Activated CD8-positive, alpha-beta memory T cell treated with anti-CD3 and anti-CD28 coated beads for 36 hours (primary cell): ENCODE measurements around the gene SLC6A18. TPM values are rescaled to one million over a fixed set of nuclear protein-coding genes. Genes with fewer than 3 reads are reported as not detected.
"Not testable (repeated sequence)": the region's sequence is repeated elsewhere in the genome, so short reads cannot be mapped to it uniquely, and the experiment has no call there.

Experiments
- CTCF ChIA-PET: fragments of 350-600 bp; sonication (Branson Sonifier 250); formaldehyde crosslinking; loops from one replicate; lab custom pipeline; 2021; ENCODE audit warnings: antibody characterized with exemption; lab: Charles Lee
- POLR2A ChIA-PET: fragments of 350-600 bp; sonication (Branson Sonifier 250); formaldehyde crosslinking; loops from one replicate; lab custom pipeline; 2021; ENCODE audit warnings: antibody characterized with exemption; lab: Charles Lee
- total RNA-seq, 2 experiments: library from RNA; stranded (reverse); gene quantifications; one replicate each; pipeline ENCODE4 v1.2.3, GENCODE V29; 2021

The SLC6A18 gene
- total RNA-seq, 2 experiments from 2014 or later = not detected

GRCh38 chr5:1265461-1266455 lies 40.6 kb downstream of the SLC6A18 start:
- ChIA-PET CTCF (no interaction called here), POLR2A (no interaction called here)

DNA sequence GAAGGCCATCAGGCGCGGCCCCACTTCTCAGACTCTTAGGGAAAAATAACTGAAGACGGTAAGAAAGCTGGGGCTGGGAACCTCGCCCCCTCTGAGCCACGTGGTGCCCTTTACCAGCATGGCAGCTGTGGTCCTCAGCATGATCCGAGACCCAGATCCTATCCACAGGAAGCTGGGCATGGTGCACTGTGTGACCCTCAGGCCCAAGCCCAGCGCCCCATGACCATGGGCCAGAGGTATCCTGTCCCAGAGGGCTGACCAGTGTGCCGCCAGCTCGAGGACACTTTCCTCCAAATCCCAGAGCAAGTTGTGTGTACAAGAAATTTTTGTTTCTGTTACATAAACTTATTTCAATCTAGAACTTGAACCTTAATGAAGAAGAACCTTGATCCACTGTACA lies 41.6 kb downstream of the SLC6A18 start:
- POLR2A ChIA-PET = no interaction called here
- CTCF ChIA-PET = no interaction called here

- CTCF ChIA-PET, POLR2A ChIA-PET: not testable (repeated sequence)
These were observed 42.3 kb downstream of the SLC6A18 start for GRCh38 chr5:1267464-1267863.

DNA sequence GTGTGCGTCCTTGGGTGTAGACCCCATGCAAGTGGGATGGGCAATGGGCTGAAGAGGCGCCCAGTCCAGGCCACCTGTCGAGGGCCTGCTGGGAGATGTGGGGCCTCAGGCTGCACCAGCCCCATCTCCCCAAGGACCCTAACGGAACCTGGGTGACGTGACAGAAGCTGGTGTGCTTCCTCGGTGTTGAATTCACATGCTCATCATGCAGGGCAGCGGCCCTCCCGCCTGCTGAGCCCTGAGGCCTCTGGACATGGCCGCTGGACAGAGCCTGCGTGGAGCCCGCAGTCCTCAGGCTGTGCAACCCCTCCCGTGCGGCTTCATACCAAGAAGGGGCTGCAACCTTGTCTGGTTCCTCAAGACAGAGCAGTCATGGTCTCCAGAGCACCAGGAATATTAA lies 42.9 kb downstream of the SLC6A18 start:
- CTCF ChIA-PET = no interaction called here

GRCh38 chr5:1268666-1269065 lies 43.5 kb downstream of the SLC6A18 start:
- ChIA-PET CTCF (no interaction called here), POLR2A (no interaction called here)

More for the DNA sequence above, 42.9 kb downstream of the SLC6A18 start:
- POLR2A ChIA-PET = no interaction called here

- POLR2A ChIA-PET = no interaction called here
- CTCF ChIA-PET = no interaction called here
These were observed 45.2 kb downstream of the SLC6A18 start for GRCh38 chr5:1270426-1270825.

DNA sequence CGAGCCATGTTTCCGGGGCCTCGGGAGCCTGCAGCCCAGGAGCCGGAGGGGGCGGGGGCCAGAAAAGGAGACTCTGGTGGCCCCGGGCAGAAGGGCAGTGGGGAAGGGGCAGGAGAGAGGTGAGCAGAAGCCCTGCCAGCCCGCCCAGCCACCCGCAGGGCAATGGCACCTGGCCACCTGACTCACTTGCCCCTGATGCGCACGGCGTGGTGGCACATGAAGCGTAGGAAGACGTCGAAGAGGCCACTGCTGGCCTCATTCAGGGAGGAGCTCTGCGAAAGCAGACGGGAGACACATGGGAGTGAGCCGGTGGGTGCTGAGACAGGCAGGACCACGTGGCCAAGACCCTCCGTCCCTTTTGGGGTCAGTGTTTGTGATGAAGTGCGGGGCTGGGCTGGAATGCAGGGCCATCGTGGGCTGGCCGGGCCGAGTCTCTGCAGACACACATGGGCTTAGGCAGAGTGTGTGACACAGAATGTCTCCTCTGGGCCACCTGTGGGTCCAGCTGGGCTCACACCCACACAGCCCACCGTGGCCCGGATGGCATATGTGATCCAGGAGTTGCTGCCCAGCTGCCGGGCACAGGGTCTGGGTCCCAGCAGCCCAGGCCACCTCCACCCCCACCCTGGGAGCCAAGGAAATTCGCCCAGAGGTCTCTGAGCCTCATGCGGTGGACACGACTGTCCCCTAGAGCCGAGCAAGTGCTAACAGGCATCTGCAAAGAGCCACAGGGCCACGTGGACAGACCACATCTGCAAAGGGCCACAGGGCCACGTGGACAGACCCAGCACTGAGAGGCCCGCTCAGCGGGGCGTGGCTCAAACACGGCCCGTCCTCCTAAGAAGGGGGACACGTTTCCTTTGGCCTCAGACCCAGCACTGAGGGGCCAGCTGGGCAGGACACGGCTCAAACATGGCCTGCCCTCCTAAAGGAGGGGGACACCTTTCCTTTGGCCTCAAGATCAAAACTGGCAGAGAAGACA lies 46.0 kb downstream of the SLC6A18 start:
- POLR2A ChIA-PET = no interaction called here
- CTCF ChIA-PET = no interaction called here

DNA sequence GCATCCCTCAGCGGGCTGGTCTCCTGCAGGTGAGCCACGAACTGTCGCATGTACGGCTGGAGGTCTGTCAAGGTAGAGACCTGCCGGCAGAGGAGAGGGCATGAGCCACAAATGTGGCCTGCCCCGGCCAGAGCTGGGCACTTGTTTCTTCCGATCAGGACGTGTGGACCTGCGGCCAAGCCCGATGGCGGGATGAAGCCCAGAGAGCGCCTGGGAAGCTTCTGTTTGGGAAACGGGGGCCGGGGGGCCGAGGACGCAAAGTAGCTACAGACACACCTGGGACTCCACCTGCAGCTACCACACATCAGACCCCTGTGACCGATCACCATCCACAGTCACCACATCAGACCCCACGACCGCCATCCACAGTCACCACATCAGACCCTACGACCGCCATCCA lies 47.0 kb downstream of the SLC6A18 start:
- POLR2A ChIA-PET = no interaction called here
- CTCF ChIA-PET = no interaction called here

GRCh38 chr5:1273745-1274144 lies 48.6 kb downstream of the SLC6A18 start:
- CTCF ChIA-PET = no interaction called here
- POLR2A ChIA-PET = no interaction called here

DNA sequence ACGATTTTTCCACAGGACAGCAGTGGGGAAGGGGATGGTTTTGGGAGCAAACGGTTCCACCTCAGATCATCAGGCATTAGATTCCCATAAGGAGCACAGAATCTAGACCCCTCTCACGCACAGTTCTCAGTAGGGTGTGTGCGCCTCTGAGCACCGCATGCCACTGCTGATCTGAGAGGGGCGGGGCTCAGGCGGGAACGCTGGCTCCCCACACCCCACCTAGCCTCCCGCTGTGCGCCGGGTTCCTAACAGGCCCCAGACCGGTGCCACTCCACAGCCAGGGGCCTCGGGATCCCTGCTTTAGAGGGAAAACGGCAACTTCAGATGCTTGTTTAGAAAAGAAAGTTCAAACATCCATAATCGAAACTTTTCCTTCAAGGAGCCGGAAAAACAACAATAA lies 49.3 kb downstream of the SLC6A18 start:
- POLR2A ChIA-PET = no interaction called here
- CTCF ChIA-PET = no interaction called here

- CTCF ChIA-PET, POLR2A ChIA-PET: not testable (repeated sequence)
These were observed 50.5 kb downstream of the SLC6A18 start for GRCh38 chr5:1275397-1276391.

DNA sequence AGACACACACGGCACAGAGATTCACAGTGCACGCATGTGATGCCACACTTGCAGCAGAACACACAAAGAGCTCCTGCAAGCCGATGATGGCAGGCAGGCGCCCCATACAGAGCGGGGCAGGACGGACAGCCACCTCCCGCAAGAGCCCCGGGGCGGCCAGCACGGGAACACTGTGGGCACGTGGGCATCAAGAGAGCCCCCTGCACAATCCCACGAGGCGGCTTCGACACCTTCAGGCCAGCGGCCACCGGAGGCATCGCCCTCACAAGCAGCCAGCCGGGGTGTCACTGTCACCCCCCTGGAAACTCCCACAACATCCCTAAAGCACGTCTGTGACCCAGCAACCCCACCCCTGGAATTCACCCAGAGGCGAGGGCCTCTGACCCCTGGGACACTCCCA lies 51.7 kb downstream of the SLC6A18 start:
- ChIA-PET CTCF (no interaction called here), POLR2A (no interaction called here)

DNA sequence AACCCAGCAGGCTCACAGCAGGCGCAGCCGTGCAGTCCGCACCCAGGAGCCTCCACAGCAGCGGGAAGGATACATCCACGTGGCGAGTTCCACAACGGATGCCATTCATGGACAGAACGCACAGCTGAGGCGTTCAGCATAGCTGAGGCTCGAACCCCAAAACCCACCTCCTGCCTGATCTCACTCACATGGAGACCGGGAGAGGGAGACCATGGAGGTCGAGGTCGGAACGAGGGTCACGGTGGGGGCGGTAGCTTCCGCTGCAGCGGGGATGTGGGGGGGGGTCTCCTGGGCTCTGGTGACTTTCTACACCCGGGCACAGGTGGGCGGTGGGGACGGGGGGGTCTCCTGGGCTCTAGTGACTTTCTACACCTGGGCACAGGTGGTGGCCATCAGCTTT lies 52.1 kb downstream of the SLC6A18 start:
- ChIA-PET CTCF (interaction anchor here (0.6 kb wide), 1 partner anchor 151 kb away, joined by 3 read pairs; no protein-coding TSS in a partner anchor), POLR2A (no interaction called here)

DNA sequence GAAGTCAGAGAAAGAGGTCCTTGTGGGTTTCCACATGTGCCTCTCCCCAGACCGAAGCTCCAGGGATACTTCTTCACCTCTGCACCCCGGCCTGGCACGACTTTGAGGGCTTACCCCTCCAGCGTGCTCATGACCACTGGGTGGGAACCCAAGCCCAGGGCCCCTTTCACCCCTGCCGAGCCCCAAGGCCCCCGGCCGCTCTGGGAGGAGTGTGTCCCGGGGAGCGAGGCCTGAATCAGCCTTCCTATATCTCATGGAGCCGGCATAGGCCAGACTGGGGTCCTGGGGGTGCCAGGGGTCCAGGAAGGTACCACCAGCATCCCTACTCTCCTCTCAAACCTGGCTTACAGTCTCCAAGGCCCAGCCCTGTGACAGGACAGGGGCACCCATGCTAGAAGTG lies 52.6 kb downstream of the SLC6A18 start:
- ChIA-PET POLR2A (no interaction called here), CTCF (interaction anchor here (0.6 kb wide), 1 partner anchor 152 kb away, joined by 3 read pairs; no protein-coding TSS in a partner anchor)

DNA sequence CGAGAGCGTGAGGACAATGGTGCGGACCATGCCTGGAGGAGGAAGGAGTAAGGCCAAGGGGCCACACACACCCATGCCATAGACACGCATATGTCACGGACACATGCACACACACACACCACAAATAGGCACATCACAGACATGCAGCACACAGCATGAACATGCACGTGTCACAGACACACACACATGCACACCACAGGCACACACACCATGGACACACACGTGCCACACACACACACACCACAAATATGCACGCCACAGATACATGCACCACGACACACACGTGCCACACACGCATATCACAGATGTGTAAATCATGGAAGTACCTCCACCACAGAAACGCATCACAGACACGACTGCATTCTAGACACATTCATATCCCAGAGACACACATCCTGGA lies 53.0 kb downstream of the SLC6A18 start:
- ChIA-PET POLR2A (no interaction called here), CTCF (no interaction called here)

- POLR2A ChIA-PET = no interaction called here
- CTCF ChIA-PET = no interaction called here
These were observed 53.7 kb downstream of the SLC6A18 start for GRCh38 chr5:1278656-1279442.

DNA sequence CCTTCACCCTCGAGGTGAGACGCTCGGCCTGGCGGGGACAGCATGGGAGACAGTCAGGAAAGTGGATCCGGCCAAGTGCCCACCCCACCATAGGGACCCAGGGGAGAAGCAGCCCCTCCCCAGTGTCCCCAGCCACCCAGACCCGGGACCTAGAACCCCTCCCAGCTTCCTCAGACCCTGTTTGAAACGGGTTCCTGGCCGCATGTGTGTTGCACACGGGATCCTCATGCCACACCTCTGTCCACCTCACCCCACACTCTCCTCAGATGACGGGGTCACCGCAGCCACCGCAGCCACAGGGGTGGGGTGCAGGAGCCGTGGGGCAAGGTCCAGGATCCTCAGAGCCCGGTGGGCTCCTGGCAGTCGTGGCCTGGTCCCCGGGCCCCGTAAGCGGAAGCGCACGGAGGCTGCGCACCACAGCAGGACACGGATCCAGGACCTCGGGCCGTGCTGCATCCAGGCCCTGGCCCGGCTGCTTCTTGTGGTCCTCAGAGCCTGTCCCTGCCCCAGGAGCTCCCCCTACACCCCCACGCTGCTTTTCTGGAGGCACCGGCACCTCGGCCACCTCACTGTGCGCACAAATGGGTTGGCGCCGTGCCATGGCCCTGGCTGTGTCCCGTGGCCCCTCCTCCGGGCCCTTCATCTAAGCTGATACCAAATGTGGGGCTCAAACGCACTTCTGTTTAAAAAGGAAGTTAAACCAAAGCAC lies 54.4 kb downstream of the SLC6A18 start:
- POLR2A ChIA-PET = no interaction called here
- CTCF ChIA-PET = no interaction called here
